Smooth muscle cell (in vitro differentiated cells): ENCODE measurements around the gene SYDE2. TPM values are rescaled to one million over a fixed set of nuclear protein-coding genes. Genes with fewer than 3 reads are reported as not detected.

Source experiments
- DNase-seq: peaks from one replicate; lab custom pipeline; 2025; ENCODE audit not compliant: unreplicated experiment; lab: John Stamatoyannopoulos, UW
- H2AFZ ChIP-seq: fragments of 200-600 bp; sonication (generic); 2 replicates; pipeline ENCODE4 v1.6.0; 2016; ENCODE audit warnings: antibody characterized with exemption, low read depth, mild to moderate bottlenecking
- H3F3A ChIP-seq: fragments of 200-600 bp; sonication (generic); 2 replicates; pipeline ENCODE4 v1.6.0; 2017; ENCODE audit warnings: antibody characterized with exemption, low read depth
- H3K27ac ChIP-seq: fragments of 200-600 bp; sonication (generic); 2 replicates; pipeline ENCODE4 v1.5.1; 2016; ENCODE audit warnings: low read depth, mild to moderate bottlenecking
- H3K27me3 ChIP-seq: fragments of 200-600 bp; sonication (generic); 2 replicates; pipeline ENCODE4 v1.6.1; 2016; ENCODE audit warnings: low read depth, mild to moderate bottlenecking
- H3K36me3 ChIP-seq: fragments of 200-600 bp; sonication (generic); 2 replicates; pipeline ENCODE4 v1.5.1; 2016; ENCODE audit warnings: low read depth
- H3K4me1 ChIP-seq: fragments of 200-600 bp; sonication (generic); 2 replicates; pipeline ENCODE4 v1.5.1; 2016; ENCODE audit warnings: low read depth
- H3K4me2 ChIP-seq: fragments of 200-600 bp; sonication (generic); 2 replicates; pipeline ENCODE4 v1.6.0; 2016; ENCODE audit warnings: mild to moderate bottlenecking
- H3K4me3 ChIP-seq: fragments of 200-600 bp; sonication (generic); 2 replicates; pipeline ENCODE4 v1.5.1; 2016; ENCODE audit warnings: mild to moderate bottlenecking
- H3K79me2 ChIP-seq: fragments of 200-600 bp; sonication (generic); 2 replicates; pipeline ENCODE4 v1.6.0; 2016; ENCODE audit warnings: low read depth, mild to moderate bottlenecking
- H3K9ac ChIP-seq: fragments of 200-600 bp; sonication (generic); 2 replicates; pipeline ENCODE4 v1.6.0; 2016; ENCODE audit warnings: low read depth
- H3K9me3 ChIP-seq: fragments of 200-600 bp; sonication (generic); replicated peaks from 2 replicates; pipeline ENCODE4 v1.5.1; 2016; ENCODE audit warnings: low read depth
- H4K20me1 ChIP-seq: fragments of 200-600 bp; sonication (generic); 2 replicates; pipeline ENCODE4 v1.6.0; 2016; ENCODE audit warnings: low read depth
- CTCF ChIP-seq: fragments of 200-600 bp; sonication (generic); IDR thresholded peaks from 2 replicates; pipeline ENCODE4 v1.5.1; 2017; ENCODE audit warnings: borderline replicate concordance, mild to moderate bottlenecking, antibody characterized with exemption; ENCODE audit not compliant: insufficient read depth, poor library complexity, severe bottlenecking
- WGBS: methylation state at CpG from one replicate; pipeline ENCODE4 v1.1.7; 2016; ENCODE audit warnings: low lambda C conversion rate; 5-methylcytosine and 5-hydroxymethylcytosine counted together
- polyA plus RNA-seq: library from polyadenylated mRNA; unstranded; fragments of >200 nt; fragmentation: Nextera tagmentation; extraction: Ambion mirVana; gene quantifications from 2 replicates; pipeline ENCODE4 v1.2.1, GENCODE V29; 2016
- total RNA-seq: library from RNA; depleted of rRNA; stranded (reverse); fragments of >200 nt; gene quantifications from 2 replicates; pipeline ENCODE4 v1.2.3, GENCODE V29; 2014

The SYDE2 gene
- total and polyA plus RNA-seq, 2 experiments from 2014 or later, result 4.9 to 9.1 TPM

- peak overlapping the region; percentile 94 for H3K9ac ChIP-seq
- H3K27ac ChIP-seq, result peak overlapping the region; percentile 87
- H3K4me3 ChIP-seq, result peak overlapping the region; percentile 92
- peaks cover 40% of the 10 kb centered on the region for H3K79me2 ChIP-seq
- peaks cover 3% of the 10 kb centered on the region for H3F3A ChIP-seq
- no peaks in the 10 kb centered on the region for H3K27me3 ChIP-seq
- peak overlapping the region; percentile 94 for H2AFZ ChIP-seq
- WGBS, result 13% methylated on average over 14 of the region's 14 CpGs
- peaks cover 14% of the 10 kb centered on the region for H4K20me1 ChIP-seq
- no peaks in the 10 kb centered on the region for H3K9me3 ChIP-seq
- peaks cover 31% of the 10 kb centered on the region for H3K4me1 ChIP-seq
- DNase-seq, result no peak
- H3K4me2 ChIP-seq, result peak overlapping the region; percentile 93
- TF ChIP-seq CTCF, result no peak
- no peaks in the 10 kb centered on the region for H3K36me3 ChIP-seq
Measured at GRCh38 chr1:85202092-85202863, 1.5 kb upstream of the SYDE2 start.

GRCh38 chr1:85201340-85202091, 700 bp upstream of the SYDE2 start:
- Histone ChIP-seq H3K79me2 (peaks cover 47% of the 10 kb centered on the region), H3K4me3 (peak overlapping the region; percentile 92), H3K4me2 (peak overlapping the region; percentile 93), H3K9ac (peak overlapping the region; percentile 94), H2AFZ (peak overlapping the region; percentile 94), H3F3A (peaks cover 3% of the 10 kb centered on the region), H3K27ac (peak overlapping the region; percentile 87), H3K27me3 (no peaks in the 10 kb centered on the region), H3K36me3 (no peaks in the 10 kb centered on the region), H3K4me1 (peaks cover 38% of the 10 kb centered on the region), H3K9me3 (no peaks in the 10 kb centered on the region), H4K20me1 (peaks cover 20% of the 10 kb centered on the region)
- TF ChIP-seq CTCF, result no peak
- peak; percentile 44 for DNase-seq
- under 1% methylated on average over 64 of the region's 81 CpGs for WGBS

GRCh38 chr1:85199667-85200462, 951 bp downstream of the SYDE2 start:
- TF ChIP-seq CTCF, result no peak
- WGBS, result 2% methylated on average over 26 of the region's 26 CpGs
- peaks cover 64% of the 10 kb centered on the region for H3K79me2 ChIP-seq

More at GRCh38 chr1:85199667-85200462, 951 bp downstream of the SYDE2 start:
- H3K9me3 ChIP-seq, result no peaks in the 10 kb centered on the region
- peak overlapping the region; percentile 94 for H2AFZ ChIP-seq
- H3F3A ChIP-seq, result peaks cover 3% of the 10 kb centered on the region
- H3K27ac ChIP-seq, result no peak overlapping the region
- H3K4me3 ChIP-seq, result peak overlapping the region; percentile 92
- H4K20me1 ChIP-seq, result peaks cover 20% of the 10 kb centered on the region
- no peak for DNase-seq
- no peaks in the 10 kb centered on the region for H3K27me3 ChIP-seq
- no peaks in the 10 kb centered on the region for H3K36me3 ChIP-seq
- peak overlapping the region; percentile 93 for H3K4me2 ChIP-seq
- H3K4me1 ChIP-seq, result peaks cover 42% of the 10 kb centered on the region
- peak overlapping the region; percentile 22 for H3K9ac ChIP-seq
